GM18505 (cell line): ENCODE results near the gene SULT4A1.
"Not testable (repeated sequence)": the region's sequence is repeated elsewhere in the genome, so short reads cannot be mapped to it uniquely, and the experiment has no call there.

Experiments
- ATAC-seq: cut with Tn5 transposase; IDR thresholded peaks from one replicate; pipeline ENCODE4 v1.9.1; 2021; ENCODE audit not compliant: unreplicated experiment
- POLR2A ChIP-seq: IDR thresholded peaks from 4 replicates; pipeline ENCODE4 v1.6.1; 2011; ENCODE audit warnings: borderline replicate concordance; ENCODE audit not compliant: insufficient read depth, insufficient read length; ENCODE audit errors: extremely low read depth

Gene SULT4A1

DNA sequence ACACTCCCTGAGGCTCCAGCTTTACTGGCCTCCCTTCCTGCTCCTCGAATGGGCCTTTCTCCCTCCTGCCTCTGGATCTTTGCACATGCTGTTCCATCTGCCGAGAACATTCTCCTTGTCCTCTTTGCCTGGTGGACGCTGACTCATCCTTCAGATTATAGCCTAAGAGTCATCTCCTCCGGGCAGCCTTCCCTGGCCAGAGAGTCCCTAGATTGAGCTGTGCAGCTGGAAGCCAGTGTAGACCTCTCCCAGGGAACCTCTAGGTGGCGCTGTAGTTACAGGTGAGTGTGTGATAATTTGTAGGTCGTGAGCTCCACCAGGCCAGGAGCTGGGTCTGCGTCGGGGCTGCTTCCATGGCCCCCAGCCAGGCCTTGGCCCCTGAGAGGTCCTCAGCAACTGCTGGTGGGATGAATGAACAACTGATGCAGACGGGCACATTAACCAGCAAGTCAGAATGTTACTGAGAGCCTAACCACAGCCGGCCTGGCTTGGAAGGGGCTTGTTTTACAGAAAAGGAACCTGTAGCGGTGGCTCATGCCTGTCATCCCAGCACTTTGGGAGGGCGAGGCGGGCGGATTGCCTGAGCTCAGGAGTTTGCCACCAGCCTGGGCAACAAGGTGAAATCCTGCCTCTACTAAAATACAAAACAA is 20.8 kb upstream of the SULT4A1 start:
- no peak for TF ChIP-seq POLR2A
- ATAC-seq, result no peak

DNA sequence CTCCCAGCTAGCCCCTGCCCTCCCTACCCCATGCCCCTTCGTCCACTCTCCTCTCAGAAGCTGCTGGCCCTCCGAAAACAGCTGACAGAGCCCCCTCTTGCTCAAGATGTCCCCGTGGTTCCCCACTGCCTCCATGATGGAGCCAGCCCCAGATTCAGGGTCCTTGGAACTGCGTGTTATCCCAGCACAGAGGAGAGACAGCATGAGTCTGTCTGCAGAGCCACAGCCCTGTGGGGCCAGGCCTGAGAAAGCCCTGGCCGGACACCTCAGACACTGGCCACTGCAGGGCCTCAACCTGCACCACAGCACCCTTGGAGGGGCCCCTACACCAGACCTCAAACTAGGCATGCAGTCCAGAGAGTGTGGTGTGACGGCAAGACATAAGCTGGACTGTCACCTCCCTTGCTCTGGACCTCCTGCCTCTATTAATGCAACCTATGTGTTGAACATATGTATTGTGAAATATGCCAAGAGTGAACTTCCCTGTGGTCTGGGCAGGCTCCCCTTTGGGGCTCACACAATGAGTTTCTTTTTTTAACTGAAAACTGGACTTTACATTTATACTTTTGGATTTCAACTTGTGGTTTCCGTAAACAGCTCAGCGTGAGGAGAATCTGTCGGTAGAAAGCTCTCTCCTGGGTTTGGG is 19.9 kb upstream of the SULT4A1 start:
- no peak for ATAC-seq
- TF ChIP-seq POLR2A, result no peak

DNA sequence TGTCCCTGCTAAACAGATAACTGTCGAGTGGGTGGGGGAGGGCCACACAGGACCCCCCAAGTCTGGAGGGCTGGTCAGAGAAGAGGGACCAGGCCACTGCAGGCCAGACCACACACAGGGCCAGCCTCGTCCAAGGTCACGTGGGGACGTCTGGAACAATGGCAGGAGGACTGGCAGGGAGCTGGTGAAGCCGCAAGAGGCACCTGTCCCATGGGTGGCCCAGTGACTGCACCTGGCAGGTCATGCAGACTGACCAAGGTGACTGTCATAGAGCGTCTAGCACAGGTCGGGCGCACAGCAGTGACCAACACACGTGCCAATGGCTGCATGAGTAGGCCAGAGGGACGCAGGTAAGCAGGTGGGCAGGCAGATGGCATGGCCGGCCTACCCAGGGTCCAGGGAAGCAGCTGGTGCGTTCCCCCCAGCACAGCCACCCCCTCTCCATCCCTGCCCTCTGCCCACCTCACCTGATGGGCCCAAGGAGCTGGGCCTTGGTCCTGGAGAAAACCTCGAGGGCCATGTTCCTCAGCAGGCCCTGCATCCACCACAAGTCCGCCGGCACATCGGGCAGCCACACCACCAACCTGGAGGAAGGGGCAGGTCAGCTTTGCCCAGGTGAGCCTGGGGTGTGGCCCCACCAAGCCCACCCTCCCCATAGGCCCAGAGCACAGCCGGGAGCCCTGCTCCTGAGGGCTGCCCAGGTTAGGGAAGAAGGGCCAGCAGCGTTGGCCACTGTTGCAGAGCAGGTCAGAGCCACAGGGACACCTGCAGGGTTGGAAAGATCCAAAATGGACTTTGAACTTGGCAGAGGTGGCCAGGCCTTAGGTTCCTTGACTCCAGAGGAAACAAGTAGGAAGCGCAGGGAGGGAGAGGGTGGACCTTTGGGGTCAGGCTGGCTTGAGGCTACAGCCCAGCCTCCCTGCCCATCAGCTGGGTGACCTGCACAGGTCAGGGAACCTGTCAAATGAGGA is 19.1 kb upstream of the SULT4A1 start:
- no peak for ATAC-seq
- no peak for TF ChIP-seq POLR2A

DNA sequence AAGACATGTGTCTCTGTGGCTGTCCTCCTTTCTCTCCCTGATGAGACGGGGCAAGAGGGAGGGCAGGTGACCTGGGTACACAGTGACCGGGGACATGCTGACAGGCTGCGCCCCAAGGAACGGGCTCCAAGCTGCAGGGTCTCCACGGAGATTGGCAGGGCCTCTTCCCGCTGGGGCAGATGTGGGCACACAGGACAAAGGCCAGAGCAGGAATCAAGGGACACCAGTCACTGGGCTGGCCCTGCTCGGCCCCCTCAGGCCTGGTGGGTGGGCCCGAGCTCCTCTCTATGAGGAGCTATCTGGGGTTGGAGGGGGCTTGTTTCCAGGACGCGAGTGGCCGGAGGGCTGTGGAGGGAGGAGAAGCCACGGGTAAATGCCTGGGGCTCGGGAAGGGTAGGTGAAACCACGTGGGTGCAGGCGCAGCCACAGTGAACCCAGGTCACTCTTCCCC is 18.3 kb upstream of the SULT4A1 start:
- no peak for TF ChIP-seq POLR2A
- no peak for ATAC-seq

DNA sequence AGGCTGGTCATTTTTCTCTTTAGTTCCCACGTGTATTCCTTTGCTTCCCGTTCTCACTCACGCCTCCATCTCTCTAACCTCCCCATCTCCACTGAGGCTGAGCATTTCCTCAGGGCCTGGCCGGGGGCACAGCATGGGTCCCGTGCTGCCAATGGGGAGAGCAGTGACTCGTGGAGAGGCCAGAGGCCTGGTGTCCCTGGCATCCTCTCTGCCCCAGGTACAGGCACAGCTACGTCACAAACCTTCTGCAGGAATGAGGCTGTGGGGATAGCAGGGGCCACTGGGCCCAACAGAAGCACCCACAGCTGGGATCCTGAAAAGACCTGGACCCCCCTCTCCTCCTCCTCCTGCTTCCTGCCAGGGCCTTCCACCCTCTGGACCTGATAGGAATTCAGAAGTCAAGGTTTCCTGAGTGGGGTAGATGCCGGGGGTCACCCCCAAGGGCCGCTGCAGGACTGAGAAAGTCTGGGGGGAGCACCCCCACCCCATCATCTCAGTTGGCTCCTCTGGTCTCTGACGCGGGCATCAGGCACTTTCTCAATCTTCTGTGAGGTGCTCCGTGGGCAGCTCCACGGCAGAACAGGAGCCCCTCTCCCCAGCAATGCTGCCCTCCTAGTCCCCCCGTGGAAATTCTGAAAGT is 17.7 kb upstream of the SULT4A1 start:
- TF ChIP-seq POLR2A, result no peak
- ATAC-seq, result no peak

DNA sequence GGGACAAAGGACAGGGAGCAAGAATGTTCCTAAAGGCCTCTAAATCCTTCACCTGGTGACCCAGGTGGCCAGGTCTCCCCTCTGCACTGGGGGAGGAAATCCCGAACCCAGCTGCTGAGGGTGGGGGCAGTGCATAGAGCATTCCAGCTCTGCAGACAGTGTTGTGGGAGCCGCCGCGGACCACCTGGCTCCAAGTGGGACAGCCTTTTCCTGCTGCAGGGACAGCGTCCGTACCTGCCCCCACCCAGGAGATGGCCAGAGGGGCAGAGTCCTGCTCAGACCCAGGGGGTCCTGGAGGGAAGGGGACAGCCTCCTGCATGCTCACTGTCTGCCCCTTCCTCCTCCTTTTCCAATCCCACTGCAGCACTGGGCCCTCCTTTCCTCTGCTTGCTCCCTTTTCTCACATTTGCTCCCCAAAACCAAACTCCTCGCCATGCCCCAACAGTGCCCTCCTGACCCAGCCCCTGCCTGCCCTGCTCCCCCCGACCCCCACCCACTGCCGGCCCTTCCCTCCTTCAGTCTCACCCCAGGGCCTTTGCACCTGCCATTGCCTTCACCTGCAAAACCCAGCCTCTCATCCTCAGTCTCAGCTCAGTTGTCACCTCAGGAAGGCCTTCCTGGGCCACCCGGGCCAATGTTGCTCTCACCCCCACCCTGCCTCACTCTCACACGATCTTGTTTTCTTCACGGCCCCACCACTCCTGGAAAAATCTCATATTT is 16.7 kb upstream of the SULT4A1 start:
- ATAC-seq, result no peak
- TF ChIP-seq POLR2A, result no peak

DNA sequence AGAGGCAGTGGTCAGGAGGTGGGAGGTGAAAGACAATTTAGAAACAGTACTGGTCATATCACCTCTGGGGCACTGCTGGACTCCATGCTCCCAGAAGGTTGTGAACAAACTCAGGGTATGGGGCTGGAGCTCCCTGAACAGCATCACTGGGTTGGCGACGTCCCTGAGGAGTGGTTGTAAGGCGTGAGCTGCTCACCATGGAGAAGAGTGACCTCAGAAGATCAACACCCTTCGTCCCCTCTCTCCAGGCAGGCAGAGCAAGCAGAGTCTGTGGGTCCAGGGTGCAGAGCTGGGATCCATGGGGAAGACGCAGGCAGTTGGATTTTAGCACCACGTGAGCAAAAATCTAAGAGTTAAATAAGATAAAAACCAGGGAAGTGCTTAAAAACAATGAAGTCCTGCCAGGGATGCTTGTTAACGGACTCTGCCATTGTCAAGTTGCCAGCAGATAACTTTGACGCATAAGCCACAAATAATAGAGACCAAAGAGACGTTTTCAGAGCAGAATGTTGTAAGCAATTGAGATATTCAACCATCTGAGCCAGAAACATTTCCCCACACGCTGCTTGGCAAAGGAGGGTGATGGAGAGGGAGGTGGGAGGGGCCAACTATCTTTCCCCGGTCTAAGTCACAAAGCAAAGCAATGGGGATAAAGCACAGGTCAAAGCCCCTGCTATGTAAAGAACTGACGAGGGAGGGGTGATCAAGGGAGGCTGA is 15.9 kb upstream of the SULT4A1 start:
- TF ChIP-seq POLR2A, result no peak
- ATAC-seq, result no peak

DNA sequence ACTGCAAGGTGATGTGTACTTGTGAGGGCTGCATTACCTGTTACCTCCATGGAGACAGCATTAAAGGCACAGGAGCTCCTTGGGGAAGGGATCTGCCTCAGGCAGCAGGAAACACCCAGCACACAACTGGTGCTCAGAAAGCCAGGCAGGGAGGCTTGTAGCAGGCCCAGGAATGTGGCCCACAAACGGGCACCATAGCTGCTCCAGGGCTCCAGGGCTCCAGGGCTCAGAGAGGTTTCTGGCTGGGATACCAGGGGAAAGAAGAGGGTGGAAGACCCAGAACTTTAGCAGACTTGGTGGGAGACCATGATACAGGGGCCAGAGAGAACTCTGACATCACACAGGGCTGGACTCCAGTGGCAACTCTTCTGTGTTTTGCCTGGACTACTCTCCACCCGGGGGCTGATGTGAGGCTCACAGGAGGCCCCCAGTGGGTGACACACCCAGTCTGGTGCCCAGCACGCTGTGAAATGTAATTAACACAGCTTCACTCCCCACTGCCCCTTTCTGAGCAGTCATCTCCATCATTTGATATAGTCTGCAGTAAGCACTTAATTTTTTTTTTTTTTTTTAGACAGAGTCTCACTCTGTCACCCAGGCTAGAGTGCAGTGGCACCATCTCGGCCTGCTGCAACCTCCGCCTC is 14.7 kb upstream of the SULT4A1 start:
- no peak for ATAC-seq
- TF ChIP-seq POLR2A, result no peak

DNA sequence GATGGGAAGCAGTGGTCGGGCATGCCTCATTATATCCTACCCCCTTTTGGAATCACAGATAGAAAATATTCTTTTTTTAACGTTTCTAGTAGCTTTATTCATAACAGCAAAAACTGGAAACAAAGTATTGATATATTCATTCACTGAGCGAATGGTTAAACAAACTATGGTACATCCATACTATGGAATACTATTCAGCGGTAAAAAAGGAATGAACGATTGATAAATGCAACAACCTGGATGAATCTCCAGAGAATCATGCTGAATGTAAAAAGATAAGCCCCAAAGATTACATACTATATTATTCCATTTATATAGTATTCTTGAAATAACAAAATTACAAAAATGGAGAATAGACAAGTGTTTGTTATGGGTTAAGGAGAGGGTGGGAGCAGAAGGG is 7.5 kb upstream of the SULT4A1 start:
- no peak for TF ChIP-seq POLR2A
- no peak for ATAC-seq

DNA sequence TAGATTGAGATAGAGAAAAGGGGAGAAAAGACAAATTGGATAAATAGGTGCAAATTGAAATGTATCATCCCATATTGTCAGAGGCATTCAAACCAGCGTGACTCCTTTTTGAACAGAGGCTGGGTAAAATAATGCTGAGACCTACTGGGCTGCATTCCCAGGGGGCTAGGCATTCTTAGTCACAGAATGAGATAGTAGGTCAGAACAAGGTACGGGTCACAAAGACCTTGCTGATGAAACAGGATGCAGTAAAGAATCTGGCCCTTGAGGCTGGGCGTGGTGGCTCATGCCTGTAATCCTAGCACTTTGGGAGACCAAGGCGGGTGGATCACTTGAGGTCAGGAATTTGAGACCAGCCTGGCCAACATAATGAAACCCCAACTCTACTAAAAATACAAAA is 6.7 kb upstream of the SULT4A1 start:
- ATAC-seq, result not testable (repeated sequence)

DNA sequence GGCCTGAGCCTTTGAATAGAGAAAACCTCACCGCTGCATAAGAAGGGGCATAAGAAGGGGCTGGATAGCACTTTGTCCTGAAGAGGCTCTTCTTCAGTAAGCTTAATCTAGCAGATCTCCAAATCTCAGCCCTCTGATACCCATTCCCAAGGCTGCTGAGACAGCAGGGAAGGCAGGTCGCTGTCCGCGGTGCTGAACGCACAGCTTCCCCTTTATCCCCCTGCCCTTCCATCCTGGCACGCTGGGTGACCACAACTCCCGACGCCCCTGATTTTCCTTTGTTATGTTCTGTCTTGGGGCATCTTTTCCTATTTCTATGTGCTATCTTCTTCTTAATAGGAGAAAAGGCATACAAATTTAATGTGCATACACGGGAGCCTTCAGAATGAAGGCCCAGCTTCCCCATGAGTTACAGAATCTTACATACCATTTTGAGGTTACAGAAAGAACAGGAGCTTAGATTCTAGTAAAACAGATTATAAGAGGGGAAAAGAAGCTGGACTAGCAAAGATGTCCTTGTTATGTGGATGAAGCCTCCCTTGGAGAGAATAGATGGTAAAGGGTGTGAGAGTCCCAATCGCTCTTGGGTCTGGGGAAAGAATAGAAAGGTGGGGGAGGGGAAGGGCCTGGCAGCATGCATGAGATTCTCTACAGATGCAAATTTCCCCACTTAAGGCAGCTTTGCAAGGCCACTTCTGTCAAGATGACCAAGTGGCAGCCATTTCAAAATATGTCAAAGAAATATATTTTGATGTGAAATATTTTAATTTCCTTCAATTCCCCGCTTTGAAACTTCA is 5.7 kb upstream of the SULT4A1 start:
- TF ChIP-seq POLR2A, result no peak
- ATAC-seq, result no peak

- ATAC-seq, result no peak
- no peak for TF ChIP-seq POLR2A
Observed at GRCh38 chr22:43862882-43863202, 529 bp upstream of the SULT4A1 start.

DNA sequence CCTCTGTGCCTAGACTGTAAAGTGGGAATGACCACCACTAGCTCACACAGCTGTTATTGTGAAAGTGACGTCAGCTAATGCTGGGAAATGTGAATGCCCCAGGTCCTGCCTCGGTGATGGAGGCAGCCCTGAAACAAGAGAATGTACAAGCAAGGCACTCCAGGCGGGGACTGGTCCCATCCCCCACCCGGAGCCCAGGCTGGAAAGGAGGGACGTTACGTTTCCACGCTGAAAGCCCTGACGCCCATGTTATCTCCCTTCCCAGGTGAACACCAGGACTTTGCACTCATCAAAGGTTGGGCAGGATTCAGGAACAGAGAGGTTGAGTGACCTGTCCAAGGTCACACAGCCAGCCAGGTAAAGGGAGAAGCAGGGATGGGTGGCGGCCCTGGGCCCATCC is 784 bp downstream of the SULT4A1 start:
- no peak for ATAC-seq
- TF ChIP-seq POLR2A, result no peak
